ENCODE measurements around the gene ATP7B.
A peak's percentile ranks its signal among the peaks of the same experiment; 100 is the strongest.
"Not testable (repeated sequence)": the region's sequence is repeated elsewhere in the genome, so short reads cannot be mapped to it uniquely, and the experiment has no call there.

The ATP7B gene

DNA sequence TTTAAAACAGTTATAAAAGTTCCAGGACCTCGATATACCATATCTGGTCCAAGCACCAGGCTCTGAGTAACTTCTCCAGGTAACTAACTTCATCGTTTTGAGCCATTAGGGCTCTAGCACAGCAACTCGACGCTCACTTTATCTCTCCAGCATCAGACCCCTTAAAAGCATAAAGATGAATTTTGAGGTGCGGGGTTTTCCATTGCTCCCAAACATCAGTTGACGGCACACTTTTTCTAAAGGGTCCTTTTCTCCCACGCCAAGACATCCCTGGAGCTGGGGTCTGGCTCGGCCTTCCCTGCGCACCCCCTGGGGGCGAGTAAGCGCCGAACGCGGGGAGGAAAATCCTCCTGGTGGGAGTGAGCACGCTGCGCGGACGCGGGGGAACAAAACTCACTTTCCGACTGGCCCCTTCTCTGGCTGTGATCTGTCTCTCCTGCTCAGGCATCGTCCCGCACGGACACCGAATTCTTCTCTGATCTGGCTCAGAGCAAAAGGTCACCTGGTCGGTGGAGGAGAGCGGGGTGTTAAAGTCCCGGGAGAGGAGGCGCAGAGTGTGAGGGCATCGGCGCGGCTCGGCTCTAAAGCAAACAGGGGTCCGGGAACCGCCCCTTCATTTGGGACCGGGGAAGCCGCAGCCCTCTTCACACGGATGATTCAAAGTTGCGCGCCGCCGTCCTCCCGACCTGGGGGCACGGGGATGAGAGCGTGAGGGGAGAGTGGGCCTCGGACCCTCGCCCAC lies at the start of gene ATP7B:
TSS of gene ATP7B (minus strand) at position 561 of the 742 bp plus-strand sequence. CDS start at position 448, 113 bp downstream.
- no peak for DNase-seq (ENCODE audit: low read depth in 2 of 2)

DNA sequence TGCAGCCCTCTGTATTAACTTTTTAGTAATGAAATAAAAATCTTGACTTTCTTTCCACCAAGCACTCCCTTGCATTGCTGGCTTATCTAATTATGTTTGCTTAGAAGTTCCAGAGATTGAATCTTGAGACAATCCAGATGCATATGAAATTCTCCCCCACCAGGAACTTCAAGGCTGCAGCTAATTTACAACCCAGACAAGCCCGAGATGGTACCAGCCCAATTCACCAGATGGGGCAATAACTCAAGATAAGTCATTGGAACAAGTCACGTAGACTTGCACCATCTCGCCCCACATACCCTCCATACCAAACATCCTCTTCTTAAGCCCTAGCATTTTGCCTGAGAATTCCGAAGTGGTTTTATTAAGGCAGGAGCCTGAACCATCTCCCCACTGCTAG lies 42.2 kb upstream of the ATP7B start:
- no peak for DNase-seq (ENCODE audit: low read depth in 2 of 2)

DNA sequence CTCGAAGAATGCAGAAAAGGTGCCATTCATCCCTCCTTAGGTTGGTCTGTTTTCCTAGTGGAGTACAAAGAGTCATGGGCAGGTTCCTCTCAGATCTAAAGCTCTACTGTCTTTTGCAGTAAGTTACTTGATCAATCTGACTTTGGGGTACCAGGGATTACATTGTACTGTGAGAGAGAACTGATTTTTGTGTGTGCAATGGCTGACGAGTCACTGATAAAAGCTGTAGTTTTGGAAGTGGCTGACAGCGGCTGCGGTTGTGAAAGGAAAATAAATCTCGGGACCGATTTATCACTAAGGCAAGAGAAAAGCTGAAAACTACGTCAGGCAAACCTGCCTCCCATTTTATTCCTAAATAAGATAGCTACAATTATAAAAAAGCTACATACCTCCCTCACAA lies 40.1 kb upstream of the ATP7B start:
- DNase-seq (ENCODE audit: low read depth in 2 of 2) = no peak

DNA sequence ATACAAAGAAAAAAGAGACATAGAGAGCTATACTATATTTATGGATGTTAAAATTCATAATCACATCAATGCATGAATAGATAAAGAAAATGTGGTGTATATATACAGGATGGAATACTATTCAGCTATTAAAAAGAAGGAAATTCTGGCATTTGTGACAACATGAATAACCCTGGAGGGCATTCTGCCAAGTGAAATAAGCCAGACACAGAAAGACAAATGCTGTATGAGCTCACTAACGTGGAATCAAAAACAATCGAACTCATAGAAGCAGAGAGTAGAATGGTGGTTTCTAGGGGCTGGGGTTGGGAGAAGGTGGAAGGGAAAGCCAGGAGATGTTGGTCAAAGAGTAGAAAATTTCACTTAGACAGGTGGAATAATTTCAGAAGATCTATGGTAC lies 37.3 kb upstream of the ATP7B start:
- no peak for DNase-seq (ENCODE audit: low read depth in 2 of 2)

GRCh38 chr13:52047463-52047862 lies 36.2 kb upstream of the ATP7B start:
- DNase-seq (ENCODE audit: low read depth in 2 of 2) = no peak

DNA sequence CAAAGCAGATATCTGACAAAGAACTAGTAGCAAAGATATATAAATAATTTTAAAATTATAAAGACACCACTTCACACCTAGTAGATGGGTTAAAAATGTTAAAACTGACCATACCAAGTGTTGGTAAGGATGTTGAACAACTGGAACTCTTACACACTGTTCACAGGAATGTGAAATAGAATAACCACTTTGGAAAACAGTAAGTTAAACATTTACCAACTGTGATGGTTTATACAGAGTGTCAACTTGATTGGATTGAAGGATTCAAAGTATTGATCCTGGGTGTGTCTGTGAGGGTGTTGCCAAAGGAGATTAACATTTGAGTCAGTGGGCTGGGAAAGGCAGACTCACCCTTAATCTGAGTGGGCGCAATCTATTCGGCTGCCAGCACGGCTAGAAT lies 32.4 kb upstream of the ATP7B start:
- no peak for DNase-seq (ENCODE audit: low read depth in 2 of 2)

- no peak for DNase-seq (ENCODE audit: low read depth in 2 of 2)
These were observed 24.8 kb upstream of the ATP7B start for GRCh38 chr13:52036037-52036436.

DNA sequence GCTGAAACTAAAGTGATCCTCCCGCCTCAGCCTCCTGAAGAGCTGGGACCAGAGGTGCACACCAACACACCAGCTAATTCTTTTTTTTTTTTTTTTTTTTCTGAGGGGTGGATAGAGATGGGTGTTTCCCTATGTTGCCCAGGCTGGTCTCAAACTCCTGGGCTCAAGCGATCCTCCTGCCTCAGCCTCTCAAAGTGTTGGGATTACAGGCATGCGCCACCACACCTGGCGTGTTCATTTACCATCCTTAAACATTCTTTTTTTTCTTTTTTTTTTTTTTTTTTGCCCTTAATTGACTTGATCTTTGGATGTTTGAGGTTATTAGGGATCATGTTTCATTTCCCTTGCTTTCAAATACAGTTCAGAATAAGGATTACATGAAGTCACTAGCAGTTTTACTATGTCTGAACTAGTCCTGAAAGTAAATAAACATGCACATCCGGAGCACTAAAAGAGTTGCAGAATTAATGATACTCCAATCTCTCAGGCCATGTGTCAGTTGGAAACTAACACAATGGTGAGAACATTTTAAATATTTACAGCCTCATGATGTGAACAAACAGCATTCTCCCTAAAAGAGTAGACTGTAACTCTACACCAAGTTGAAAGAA lies 23.5 kb upstream of the ATP7B start:
- DNase-seq (ENCODE audit: low read depth in 2 of 2) = no peak

DNA sequence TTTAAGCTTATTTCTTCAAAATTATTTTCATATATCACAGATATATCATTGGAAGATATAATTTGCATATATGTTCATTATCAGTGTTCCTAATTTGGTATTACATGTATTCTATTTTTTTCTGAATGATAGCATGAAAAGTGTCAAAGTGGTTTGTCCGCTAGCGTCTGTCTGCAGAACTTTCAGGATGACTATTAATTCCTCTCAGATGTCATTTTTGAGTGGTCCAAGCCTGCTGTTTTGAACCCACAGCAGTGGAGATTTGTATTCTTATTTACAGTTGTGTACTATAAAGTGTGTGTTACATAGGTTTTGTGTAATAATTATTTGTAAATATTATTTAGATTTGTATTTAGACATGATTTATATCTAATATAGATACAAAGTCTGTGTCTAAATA lies 21.8 kb upstream of the ATP7B start:
- no peak for DNase-seq (ENCODE audit: low read depth in 2 of 2)

- DNase-seq (ENCODE audit: low read depth in 2 of 2) = not testable (repeated sequence)
These were observed 19.2 kb upstream of the ATP7B start for GRCh38 chr13:52030401-52030800.

GRCh38 chr13:52029569-52029968 lies 18.3 kb upstream of the ATP7B start:
- DNase-seq (ENCODE audit: low read depth in 2 of 2) = no peak

DNA sequence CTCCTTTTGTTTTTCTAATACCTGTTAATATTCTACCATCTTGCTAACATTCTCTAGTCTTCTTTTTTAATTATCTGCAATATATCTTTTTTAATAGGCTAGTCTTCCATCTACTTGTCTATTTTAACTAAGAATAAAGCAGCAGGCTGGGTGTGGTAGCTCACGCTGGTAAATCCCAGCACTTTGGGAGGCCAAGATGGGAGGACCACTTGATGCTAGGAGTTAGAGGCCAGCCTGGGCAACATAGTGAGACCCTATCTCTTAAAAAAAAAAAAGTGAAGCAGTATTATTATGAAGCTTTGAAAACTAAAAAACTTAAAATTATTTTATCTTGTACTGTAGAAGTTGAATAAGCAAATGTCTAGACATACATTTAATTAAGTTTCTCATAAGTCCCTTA lies 16.6 kb upstream of the ATP7B start:
- DNase-seq (ENCODE audit: low read depth in 2 of 2) = no peak

DNA sequence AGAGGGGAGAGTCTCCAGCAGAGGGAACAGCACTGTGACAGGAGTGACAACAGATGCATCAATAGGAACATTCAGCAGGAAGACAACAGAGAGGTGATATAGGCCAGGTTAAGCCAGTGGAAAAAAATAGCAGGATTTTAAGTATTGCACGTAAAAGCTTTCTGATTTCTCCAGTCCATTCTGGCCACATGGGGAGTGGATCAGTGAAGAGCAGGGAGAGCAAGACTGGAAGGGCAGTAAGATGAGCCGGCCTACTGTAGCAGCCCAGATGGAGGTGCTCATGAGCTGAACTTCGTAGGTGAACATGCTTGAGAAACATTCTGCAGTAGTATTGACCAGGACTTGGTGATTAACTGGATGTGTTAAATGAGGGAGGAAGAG lies 15.0 kb upstream of the ATP7B start:
- DNase-seq (ENCODE audit: low read depth in 2 of 2) = no peak

GRCh38 chr13:52025475-52026245 lies 14.4 kb upstream of the ATP7B start:
- no peak for DNase-seq (ENCODE audit: low read depth in 2 of 2)

GRCh38 chr13:52024481-52024880 lies 13.2 kb upstream of the ATP7B start, which contains the start of gene UTP14C:
Gene UTP14C, plus strand, starts transcription at chr13:52024691. Its CDS starts 4,114 bp downstream, at chr13:52028805.
- DNase-seq (ENCODE audit: low read depth in 2 of 2) = no peak

GRCh38 chr13:52022356-52022755 lies 11.1 kb upstream of the ATP7B start:
- DNase-seq (ENCODE audit: low read depth in 2 of 2) = no peak

- DNase-seq (ENCODE audit: low read depth in 2 of 2) = no peak
These were observed 8.9 kb upstream of the ATP7B start for GRCh38 chr13:52020191-52020590.

DNA sequence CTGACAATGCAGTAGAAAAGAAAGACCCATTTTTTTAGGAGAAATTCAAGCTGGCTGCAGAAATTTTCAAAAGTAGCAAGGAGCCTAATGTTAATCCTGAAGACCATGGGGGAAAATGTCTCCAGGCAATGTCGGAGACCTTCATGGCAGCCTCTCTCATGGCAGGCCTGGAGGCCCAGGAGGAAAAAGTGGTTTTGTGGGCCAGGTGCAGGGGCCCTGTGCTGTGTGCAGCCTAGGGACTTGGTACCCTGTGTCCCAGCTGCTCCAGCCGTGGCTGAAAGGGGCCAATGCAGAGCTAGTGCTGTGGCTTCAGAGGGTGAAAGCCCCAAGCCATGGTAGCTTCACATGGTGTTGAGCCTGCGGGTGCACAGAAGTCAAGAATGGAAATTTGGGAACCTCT lies 5.0 kb upstream of the ATP7B start:
- DNase-seq (ENCODE audit: low read depth in 2 of 2) = no peak

DNA sequence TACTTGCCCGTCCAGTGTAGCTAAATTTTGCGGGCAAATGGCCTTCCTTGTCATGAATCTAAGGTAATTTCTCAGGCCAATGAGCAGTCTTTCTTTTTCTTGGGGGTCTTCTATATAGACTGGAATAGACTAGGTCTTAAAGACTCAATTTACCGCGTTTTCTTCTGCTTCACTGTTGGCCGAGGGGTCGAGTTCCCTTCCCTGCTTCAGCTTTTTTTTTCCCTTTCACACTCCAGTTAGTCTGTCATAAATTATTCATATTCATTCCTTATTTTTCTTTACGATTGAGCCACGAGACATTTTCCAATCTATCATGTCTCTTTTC lies 1.2 kb upstream of the ATP7B start:
- DNase-seq (ENCODE audit: low read depth in 2 of 2) = no peak

GRCh38 chr13:52011632-52012511 lies 622 bp upstream of the ATP7B start, which contains the start of gene ALG11:
Gene ALG11, plus strand, starts transcription at chr13:52012398. Its CDS starts 21 bp downstream, at chr13:52012419.
- DNase-seq (ENCODE audit: low read depth in 2 of 2) = peak; percentile 99 to 100

GRCh38 chr13:52009946-52010345 lies 1.3 kb downstream of the ATP7B start:
- DNase-seq (ENCODE audit: low read depth in 2 of 2) = no peak

Measured in stimulated activated CD8-positive, alpha-beta memory T cell treated with anti-CD3 and anti-CD28 coated beads, Interleukin-7, amount 100 ng/mL, for 1 hour (primary cell).